ENCODE data around the gene METTL5. TPM values are rescaled to one million over a fixed set of nuclear protein-coding genes. Genes with fewer than 3 reads are reported as not detected.

METTL5 gene
- total RNA-seq, 4 donors from 2014 or later = 22.9 to 56.3 (median 44.7) TPM

DNA sequence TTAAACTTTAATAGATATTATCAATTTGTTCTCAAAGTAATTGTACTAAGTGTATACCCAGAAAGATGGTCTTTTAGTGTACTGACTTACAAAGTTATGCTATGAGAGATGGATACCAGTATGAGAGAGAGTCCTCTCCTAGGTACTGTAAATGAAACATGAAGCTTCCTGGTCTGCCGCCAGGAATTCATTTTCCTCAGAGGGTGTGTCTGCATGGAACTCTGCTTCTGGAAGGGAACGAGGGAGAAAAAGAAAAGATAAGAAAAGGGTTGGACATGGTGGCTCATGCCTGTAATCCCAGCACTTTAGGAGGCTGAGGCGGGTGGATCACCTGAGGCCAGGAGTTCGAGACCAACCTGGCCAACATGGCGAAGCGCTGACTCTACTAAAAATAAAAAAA, 28.3 kb downstream of the METTL5 start:
- Histone ChIP-seq H3K9me3 (peaks cover 0 to 5% (median 0%) of the 10 kb centered on the region in 3 donors), H3K4me3 (no peak overlapping the region), H3K27ac (no peak overlapping the region), H3K36me3 (peaks cover 0 to 5% (median 0%) of the 10 kb centered on the region in 3 donors), H3K4me1 (peaks cover 0 to 26% (median 0%) of the 10 kb centered on the region in 3 donors), H3K27me3 (no peaks in the 10 kb centered on the region)
- intact Hi-C loops (cut with DNase I) = no loop called here
- DNase-seq = no peak
- TF ChIP-seq, protein P1, sequence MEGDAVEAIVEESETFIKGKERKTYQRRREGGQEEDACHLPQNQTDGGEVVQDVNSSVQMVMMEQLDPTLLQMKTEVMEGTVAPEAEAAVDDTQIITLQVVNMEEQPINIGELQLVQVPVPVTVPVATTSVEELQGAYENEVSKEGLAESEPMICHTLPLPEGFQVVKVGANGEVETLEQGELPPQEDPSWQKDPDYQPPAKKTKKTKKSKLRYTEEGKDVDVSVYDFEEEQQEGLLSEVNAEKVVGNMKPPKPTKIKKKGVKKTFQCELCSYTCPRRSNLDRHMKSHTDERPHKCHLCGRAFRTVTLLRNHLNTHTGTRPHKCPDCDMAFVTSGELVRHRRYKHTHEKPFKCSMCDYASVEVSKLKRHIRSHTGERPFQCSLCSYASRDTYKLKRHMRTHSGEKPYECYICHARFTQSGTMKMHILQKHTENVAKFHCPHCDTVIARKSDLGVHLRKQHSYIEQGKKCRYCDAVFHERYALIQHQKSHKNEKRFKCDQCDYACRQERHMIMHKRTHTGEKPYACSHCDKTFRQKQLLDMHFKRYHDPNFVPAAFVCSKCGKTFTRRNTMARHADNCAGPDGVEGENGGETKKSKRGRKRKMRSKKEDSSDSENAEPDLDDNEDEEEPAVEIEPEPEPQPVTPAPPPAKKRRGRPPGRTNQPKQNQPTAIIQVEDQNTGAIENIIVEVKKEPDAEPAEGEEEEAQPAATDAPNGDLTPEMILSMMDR (IDR thresholded peaks at IDR 0.05) = no peak
- no peak for TF ChIP-seq POLR2A (IDR thresholded peaks at IDR 0.05)
- WGBS, 2 donors = 71 to 84% methylated on average over 6 of the region's 6 CpGs

DNA sequence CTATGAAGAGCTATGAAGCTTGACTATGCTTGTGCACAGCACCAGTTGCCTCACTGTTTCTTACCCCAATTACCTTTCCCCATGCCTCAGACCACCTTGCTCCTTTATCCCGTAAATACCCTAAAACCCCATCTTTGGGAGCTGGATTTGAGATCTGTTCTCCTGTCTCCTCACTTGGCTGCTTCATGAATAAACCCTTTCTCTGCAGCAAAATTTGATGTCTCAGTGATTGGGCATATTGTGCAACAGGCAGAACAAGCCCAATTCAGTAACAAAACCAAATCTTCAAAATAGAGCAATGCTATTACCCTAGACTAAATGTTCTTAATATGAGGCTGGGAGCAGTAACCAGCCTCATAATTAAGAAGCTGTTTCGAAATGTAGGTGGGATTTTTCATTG, 29.5 kb downstream of the METTL5 start:
- TF ChIP-seq, protein P1 (IDR thresholded peaks at IDR 0.05) = no peak
- TF ChIP-seq POLR2A (IDR thresholded peaks at IDR 0.05) = no peak
- H3K36me3 ChIP-seq = no peaks in the 10 kb centered on the region
- intact Hi-C loops (cut with DNase I) = no loop called here
- no peak overlapping the region for H3K4me3 ChIP-seq
- WGBS, 2 donors = 57 to 96% methylated on average over 2 of the region's 2 CpGs
- DNase-seq = no peak
- H3K9me3 ChIP-seq = peaks cover 0 to 5% (median 0%) of the 10 kb centered on the region in 3 donors
- no peak overlapping the region for H3K27ac ChIP-seq
- peaks cover 0 to 14% (median 0%) of the 10 kb centered on the region in 3 donors for H3K4me1 ChIP-seq
- no peaks in the 10 kb centered on the region for H3K27me3 ChIP-seq

DNA sequence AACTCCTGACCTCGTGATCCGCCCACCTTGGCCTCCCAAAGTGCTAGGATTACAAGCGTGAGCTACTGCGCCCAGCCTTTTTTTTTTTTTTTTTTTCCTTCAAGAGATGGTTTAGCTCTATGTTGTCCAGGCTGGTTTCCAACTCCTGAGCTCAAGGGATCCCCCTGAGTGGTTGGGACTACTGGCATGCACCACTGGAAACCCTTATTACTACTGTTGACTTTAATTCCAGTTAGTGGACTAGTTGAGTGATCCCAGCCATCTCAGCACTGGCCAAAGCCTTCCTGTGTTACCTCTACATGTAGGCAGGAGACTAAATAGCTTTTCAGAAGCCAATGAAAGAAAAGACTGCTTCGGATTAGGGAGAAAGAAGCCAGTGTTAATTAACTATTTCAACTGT, 34.1 kb downstream of the METTL5 start:
- intact Hi-C loops (cut with DNase I) = no loop called here
- WGBS, 2 donors = 91 to 94% methylated on average over 4 to 5 of the region's 5 CpGs
- no peak for DNase-seq

DNA sequence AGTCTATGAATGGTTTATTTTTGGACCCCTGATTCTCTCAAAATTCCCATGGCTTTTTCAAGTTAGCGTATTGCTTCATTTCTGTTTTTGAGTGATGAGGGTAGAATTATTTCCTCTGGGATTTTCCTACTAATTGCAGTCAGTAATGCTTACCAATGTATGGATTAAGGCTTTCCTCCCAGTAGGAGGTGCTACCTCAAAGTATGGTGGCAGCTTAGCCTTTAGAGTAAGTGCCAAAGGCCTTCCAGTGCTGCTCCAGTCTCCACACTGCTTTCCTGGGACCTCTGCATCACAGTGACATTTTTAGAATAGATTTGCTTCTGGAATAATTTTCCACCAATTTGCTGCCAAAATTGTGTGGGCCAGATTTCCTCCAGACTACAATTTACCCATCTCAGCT, 42.2 kb downstream of the METTL5 start:
- H3K27me3 ChIP-seq = no peaks in the 10 kb centered on the region
- no peak overlapping the region for H3K4me3 ChIP-seq
- H3K4me1 ChIP-seq = no peaks in the 10 kb centered on the region
- intact Hi-C loops (cut with DNase I) = no loop called here
- no peaks in the 10 kb centered on the region for H3K36me3 ChIP-seq
- H3K27ac ChIP-seq = no peak overlapping the region
- no peak for DNase-seq
- WGBS, 2 donors = 92 to 94% methylated on average over 1 of the region's 1 CpG
- TF ChIP-seq, protein P1 (IDR thresholded peaks at IDR 0.05) = no peak
- TF ChIP-seq POLR2A (IDR thresholded peaks at IDR 0.05) = no peak
- H3K9me3 ChIP-seq = no peaks in the 10 kb centered on the region

More for the DNA sequence above, 34.1 kb downstream of the METTL5 start:
- H3K27me3 ChIP-seq = peaks cover 0 to 14% (median 0%) of the 10 kb centered on the region in 4 donors
- H3K36me3 ChIP-seq = no peaks in the 10 kb centered on the region
- H3K27ac ChIP-seq = no peak overlapping the region
- TF ChIP-seq, protein P1 (IDR thresholded peaks at IDR 0.05) = no peak
- no peak for TF ChIP-seq POLR2A (IDR thresholded peaks at IDR 0.05)
- H3K9me3 ChIP-seq = peaks cover 0 to 5% (median 0%) of the 10 kb centered on the region in 3 donors
- no peak overlapping the region for H3K4me3 ChIP-seq
- H3K4me1 ChIP-seq = peaks cover 0 to 7% (median 3%) of the 10 kb centered on the region in 3 donors

DNA sequence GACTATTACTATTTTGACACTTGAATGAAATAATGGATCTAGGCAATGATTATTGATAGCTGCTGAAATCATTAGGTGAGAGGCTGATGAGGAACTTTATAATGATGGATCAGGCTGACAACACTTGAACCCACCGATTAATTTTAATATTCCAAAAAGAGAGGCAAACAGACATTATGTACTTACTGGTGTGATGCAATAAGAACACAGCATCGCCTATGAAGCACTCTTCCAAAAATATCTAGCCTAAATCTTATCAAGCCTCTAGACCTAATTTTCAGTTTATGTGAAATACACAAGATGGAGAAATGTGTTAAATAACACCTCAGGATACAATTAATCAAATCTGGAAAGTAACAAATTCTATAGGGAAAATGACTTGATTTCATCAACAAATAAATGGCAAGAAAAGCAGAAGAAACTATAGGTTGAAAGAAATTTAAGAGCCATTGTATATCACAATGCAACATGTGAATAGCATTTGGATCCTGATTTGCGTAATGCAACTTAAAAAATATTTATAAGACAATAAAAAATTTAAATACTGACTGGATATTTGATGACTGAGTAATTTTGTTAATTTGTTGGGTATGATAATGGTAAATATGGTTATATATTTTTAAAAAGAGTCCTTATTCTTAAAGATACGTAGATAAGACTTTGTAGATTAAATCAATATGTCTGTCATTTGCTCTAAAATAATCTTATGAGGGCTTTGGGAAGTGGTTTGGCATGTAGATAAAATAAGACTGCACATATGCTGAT, 43.3 kb downstream of the METTL5 start:
- whole genome bisulfite sequencing, 2 donors = 88 to 89% methylated on average over 4 of the region's 4 CpGs
- intact Hi-C loops (cut with DNase I) = no loop called here

More for the DNA sequence above, 43.3 kb downstream of the METTL5 start:
- DNase-seq = no peak
- Histone ChIP-seq H3K27me3 (no peaks in the 10 kb centered on the region), H3K4me1 (no peaks in the 10 kb centered on the region), H3K36me3 (no peaks in the 10 kb centered on the region), H3K27ac (no peak overlapping the region), H3K4me3 (no peak overlapping the region), H3K9me3 (no peaks in the 10 kb centered on the region)
- TF ChIP-seq, protein P1 (IDR thresholded peaks at IDR 0.05) = no peak
- no peak for TF ChIP-seq POLR2A (IDR thresholded peaks at IDR 0.05)

Measured in esophagus squamous epithelium (tissue), 5 donors.